ENCODE data around the gene GOLIM4.
A peak's percentile ranks its signal among the peaks of the same experiment; 100 is the strongest.
"Not testable (repeated sequence)": the region's sequence is repeated elsewhere in the genome, so short reads cannot be mapped to it uniquely, and the experiment has no call there.

GOLIM4 gene

DNA sequence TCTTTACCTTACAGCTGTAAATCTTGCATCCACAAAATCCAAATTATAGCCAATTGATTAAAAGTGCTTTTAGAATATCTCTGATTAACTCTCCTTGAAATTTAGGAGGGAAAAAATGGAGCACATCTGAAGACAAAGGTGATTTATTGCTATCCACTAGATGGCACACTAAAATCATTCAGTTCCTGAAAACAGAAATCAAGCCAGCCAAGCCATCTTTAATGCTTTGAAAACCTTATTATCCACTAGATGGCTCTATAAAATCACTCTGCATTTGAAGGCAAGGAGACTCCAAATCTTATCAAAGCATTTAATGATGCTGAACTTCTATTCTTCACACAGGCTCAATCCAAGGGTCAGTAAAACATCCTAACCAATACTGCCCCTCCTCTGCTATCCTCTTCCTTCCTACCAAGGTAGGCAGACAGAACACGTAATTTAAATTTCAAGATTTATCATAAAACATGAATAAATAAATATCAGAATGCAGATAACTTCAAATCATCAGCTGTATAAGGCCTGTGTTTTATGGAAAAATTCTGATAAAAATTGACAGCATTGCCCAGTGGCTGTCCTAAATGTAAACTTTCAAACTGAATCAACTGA lies 48.4 kb downstream of the GOLIM4 start:
- DNase-seq (ENCODE audit: low spot score), result peak; percentile 92

DNA sequence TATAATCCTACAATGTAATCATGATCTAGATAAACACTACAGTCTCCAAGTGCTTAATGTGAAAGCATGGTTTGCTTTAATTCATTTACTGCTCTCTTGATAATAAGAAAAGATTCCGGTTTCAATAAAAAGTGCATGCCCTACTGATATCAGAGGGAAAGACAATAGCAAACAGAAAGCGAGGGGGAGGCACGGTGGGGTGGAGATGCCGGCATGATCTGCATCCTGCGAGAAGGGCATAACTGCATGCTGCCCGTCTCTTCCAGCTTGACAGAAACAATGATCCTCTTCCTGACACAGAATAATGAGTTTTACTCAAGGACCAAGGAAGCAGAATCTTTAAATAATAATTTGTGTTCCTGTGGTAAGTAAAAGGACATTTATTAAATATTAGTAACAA lies 51.7 kb downstream of the GOLIM4 start:
- DNase-seq (ENCODE audit: low spot score), result no peak

DNA sequence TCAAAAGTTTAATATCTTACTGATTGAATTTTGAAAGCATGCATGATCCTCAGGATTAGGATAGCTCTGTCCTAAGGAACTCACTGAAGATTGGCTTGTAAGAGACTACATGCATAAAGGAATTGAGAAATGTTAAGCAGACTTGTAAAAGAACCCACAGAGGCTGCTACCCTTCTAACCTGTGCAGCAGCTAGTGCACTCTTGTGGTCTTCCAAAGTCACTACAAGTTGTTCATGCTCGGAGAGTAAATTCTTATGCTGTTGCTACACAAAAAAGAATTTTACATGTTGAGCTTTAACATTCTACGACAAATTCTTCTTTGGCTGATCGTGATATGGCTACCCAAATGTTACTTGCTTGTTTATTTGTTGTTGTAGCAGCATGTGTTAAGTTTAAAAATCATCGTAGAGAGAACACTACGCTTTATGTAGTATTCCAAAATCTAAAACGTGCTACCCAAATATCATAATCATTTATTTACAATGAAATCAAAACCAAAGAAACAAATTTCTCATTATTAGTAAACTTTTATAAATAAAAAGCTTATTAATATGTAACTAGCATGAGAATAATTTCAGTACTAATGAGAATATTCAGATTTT lies 55.0 kb downstream of the GOLIM4 start:
- peak; percentile 72 for DNase-seq (ENCODE audit: low spot score)

DNA sequence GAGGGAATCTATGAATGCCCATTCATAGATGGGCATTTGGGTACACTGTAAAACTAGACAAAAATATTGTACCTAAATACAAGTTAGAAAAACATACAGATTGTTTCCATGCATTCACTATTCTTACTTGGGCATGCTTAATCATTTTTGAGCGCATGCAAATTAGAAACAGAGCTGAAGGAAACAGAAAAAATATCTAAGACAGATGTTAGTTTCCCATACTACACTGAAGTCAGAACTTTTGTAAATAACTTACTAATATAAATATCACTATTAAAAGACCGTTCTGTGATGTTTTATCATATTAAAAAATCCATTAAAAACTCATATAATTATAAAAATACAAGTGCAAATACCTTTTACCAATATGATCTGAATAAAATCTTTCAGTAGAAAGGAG lies 58.7 kb downstream of the GOLIM4 start:
- DNase-seq (ENCODE audit: low spot score), result no peak

DNA sequence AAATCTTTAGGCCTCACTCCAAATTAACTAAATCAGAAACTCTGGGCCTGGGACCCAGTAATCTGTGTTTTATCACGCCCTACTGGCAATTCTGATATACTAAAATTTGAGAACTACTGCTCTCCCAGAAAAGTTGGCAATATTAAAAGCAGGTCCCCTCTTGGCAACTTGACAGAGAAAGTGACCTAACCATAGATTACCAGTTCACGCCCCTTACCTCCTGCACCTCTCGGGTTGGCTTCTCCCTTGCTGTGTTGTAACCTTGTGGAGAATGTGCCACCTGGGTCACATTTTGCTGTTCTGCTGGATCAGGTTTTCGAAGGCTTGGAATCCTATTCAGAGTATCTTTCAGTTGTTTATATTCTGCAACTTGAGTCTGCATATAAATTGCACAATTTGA lies 59.1 kb downstream of the GOLIM4 start:
- DNase-seq (ENCODE audit: low spot score), result no peak

DNA sequence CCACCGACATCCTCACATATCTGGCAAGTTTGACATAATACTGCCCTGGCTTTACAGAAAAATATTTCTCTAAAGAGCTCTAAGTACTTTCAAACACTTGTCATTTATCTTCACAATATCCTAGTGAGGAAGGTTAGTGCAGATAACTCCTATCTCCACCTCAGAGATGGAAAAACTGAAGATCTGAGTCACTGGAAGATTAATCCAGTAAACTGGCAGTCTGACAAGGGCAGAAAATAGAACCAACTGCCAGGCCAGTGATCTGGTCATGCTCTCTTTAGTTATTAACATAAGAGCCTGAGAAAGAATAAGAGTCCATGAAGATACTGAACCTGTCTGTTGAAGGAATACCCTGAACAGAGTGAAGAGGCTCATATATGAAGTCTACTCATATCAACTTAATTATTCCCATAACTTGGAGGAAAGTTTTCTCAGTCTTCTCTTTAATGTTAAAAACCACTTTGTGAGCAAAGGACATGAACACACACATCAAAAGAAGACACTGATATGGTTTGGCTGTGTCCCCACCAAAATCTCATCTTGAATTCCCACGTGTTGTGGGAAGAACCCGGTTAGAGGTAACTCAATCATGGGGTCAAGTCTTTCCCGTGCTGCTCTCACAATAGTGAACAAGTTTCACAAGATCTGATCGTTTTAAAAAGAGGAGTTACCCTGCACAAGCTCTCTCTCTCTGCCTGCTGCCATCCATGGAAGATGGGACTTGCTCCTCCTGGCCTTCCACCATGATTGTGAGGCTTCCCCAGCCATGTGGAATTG lies 61.4 kb downstream of the GOLIM4 start:
- peak; percentile 7 for DNase-seq (ENCODE audit: low spot score)

DNA sequence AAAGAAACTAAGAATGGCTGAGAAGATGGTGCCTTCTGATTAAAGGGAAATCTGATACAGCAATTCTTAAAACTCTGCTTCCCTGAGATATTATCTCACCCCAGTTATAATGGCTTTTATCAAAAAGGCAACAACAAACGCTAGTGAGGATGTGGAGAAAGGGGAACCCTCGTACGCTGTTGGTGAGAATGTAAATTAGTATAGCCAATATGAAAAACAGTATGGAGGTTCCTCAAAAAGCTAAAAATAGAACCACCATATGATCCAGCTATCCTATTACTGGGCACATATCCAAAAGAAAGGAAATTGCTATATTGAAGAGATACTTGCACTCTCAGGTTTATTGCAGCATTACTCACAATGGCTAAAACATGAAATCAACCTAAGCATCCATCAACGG lies 65.1 kb downstream of the GOLIM4 start:
- no peak for DNase-seq (ENCODE audit: low spot score)

DNA sequence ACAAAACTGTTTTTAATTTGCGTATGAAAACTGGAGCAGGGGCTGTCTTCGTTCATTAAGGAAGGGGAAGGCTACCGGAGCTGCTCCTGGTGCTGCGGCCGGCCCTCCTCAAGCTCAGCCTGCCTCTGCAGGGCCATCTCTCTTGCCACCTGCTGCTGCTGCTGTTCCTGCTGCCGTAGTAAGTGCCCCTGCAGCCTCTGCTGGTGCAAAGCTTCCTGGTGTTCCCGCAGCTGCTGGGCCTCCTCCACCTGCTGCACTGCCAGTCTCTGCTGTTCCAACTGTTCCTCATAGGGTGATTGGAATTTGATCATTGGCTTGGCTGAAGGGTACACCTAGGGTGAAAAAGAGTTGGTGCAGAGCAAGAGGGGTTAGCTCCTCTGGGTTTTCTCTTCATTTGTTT lies 66.0 kb downstream of the GOLIM4 start:
- no peak for DNase-seq (ENCODE audit: low spot score)

DNA sequence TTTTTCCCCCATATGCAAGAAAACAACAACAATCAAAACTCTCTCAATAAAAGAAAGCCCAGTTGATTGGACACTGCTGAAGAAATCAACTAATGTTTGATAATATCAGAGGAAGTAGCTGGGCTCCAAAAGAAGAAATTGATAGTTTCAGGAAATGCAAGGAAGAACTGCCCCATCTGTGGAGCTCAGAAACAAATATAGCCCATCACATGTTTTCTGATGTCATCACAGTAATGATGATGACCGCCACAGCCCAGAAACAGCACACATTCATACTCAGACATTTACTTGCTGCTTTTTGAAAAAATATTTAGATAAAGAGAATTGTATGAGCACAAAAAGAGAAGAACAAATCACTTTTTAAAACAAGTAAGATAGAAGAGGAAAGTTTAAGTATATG lies 67.6 kb downstream of the GOLIM4 start:
- no peak for DNase-seq (ENCODE audit: low spot score)

DNA sequence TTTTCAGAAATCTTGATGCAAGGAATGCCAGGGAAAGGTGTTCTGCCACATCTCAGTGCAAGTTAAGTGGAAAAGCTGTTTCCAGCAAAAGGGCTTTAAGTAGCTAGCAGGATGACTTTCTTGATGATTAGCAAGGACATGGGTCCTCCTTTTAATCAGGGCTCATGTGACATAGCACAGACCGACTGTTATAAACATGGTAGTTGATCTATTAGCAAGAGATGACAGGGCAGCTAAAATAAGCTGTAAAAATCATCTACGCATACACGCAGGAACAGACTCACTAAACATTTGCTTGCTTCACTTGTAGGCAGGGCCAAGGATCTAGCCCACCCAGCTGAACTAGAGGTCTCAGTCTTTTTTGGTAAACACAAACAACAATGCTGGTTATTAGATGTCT lies 69.0 kb downstream of the GOLIM4 start:
- no peak for DNase-seq (ENCODE audit: low spot score)

DNA sequence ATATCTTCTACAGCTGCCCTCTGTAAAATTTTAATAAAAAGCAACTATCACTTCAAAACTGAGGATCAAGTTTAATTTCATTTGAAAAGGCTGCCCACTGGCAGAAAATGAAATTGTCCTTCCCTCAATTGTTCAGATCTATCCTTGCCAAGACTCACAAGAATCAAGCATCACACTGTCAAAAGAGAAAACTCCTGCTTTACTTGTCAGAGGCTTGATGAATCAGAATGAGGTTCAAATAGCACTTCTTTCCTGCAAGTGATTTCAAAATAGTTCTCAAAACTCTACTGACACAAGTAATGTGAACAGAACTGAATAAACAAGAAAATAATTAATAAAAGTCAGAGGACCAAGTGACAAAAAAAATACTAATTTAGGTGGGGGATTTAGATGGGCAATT lies 70.6 kb downstream of the GOLIM4 start:
- DNase-seq (ENCODE audit: low spot score), result no peak

DNA sequence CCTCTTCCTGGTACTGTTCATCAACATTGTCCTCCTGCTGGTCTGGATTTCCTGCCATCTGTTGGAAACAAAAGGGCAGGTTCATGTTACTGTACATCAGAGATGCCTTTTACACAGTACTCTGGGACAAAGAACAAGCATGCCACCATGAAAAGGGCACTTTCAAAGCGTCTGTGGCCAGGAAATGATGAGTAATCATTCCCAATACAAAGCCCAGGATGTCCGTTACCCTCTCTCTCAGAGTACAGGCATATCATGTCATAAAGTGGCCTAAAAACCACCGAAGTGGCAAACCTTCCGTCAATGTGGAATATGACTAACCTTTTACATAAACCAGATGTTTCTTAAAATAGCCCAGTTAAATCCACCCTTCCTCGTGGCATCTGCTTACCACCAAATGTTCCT lies 71.2 kb downstream of the GOLIM4 start:
- DNase-seq (ENCODE audit: low spot score), result no peak

DNA sequence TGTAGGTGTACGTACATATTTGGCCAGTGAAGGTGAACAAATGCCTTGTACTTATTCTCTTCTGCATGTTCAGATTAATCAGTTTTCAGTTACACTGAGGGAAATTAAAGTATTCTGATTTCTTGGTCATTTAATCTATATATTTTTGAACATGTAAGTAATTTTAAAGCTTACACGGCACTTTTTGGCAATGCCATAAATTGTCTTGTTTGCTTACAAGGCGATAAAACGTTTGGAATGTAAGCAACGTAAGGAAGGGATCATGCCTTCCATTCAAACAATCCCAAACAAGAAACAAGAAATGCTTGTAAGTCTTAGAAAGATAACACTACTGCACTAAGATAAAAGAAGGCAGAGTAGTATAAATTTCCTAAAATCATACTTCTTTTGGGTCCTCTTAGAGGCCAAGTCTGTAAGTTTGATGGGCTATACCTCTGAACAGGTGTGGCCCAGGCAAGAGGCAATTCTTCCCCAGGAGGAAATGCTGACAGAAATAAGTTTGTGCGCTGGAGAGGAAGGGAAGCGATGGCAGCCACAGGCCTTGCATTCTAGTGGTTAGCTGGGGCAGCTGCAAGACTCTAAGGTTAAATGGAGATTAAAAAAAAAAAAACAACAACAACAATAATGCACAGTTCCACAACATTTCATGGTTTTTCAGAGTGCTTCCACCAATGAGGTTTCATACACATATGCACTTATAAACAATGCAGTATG lies 73.8 kb downstream of the GOLIM4 start:
- DNase-seq (ENCODE audit: low spot score), result no peak

DNA sequence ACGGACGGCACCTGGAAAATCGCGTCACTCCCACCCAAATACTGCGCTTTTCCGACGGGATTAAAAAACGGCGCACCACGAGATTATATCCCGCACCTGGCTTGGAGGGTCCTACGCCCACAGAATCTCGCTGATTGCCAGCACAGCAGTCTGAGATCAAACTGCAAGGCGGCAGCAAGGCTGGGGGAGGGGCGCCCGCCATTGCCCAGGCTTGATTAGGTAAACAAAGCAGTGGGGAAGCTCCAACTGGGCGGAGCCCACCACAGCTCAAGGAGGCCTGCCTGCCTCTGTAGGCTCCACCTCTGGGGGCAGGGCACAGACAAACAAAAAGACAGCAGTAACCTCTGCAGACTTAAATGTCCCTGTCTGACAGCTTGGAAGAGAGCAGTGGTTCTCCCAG lies 84.4 kb downstream of the GOLIM4 start:
- DNase-seq (ENCODE audit: low spot score), result not testable (repeated sequence)

DNA sequence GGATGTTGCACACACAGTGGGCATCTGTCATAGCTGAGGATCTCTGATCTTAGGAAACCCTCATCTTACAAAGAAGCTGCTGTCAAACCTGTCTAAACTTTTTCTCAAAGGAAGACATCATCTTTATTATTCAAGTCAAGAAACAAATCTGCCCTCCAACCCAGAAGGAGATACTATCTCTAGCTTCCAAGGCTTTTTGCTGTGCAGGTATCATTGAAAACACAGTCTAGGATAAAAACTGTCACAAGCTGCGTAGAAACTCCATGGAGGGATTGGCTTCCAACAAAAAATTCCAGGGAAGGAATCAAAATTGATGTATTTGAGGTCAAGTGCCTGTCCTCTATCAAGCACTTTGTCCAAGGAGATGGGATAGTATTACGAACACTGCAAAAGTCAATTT lies 89.1 kb downstream of the GOLIM4 start:
- no peak for DNase-seq (ENCODE audit: low spot score)

DNA sequence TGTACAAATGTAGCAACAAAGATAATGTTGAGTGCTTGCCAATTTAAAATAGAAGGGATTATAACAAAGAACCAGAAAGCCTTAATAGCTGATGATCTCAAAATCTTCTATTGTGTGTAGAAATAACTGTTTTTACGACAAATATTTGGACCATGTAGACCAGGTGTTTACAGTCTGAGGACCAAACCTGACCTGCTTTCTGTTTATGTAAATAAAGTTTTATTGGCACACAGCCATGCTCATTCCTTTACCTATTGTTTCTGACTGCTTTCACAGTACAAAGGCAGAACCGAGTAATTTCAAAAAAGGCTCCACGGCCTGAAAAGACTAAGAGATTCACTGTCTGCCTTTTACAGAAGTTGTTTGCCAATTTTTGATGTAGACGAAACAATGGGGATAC lies 91.8 kb downstream of the GOLIM4 start:
- DNase-seq (ENCODE audit: low spot score), result no peak

DNA sequence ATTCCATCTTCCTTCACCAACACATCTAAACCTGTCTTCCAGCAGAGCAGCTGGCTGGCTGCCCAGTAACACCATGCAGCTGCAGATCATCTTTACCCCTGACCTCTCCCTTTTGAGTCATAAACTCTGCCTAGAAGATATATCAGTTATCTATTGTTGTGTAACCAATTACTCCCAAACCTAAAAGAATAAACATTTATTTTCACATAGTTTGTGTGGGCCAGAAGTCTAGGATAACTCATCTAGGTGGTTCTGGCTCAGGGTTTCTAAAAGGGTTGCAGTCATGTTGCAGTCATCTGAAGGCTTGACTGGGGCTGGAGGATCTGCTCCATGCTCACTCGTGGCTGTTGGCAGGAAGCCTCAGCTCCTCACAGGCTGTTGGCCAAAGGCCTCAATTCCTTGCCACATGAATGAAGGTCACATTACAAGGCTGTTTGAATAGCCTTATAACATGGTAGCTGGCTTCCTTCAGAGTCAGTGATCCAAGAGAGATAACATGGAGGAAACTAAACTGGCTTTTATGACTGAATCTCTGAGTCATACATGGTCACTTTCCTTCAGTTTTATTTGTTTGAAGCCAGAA lies 92.8 kb downstream of the GOLIM4 start:
- peak; percentile 57 for DNase-seq (ENCODE audit: low spot score)

DNA sequence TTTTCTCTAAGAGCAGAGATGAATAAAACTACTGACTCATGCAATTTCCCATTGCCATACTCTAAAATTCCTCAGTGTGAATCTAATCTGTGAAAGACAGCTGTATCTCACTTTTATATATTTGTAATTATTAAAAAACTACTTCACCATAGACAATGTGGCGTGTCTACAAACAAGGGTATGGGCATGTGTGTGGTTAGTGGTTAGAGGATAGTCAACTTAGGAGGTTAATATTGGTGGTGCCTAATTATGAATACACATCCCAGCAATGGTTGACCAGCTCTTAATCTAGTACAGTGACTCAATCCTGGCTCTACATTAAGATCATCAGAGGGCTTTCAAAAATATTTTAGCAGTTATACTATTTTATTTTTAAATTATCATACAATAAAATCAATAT lies 94.5 kb downstream of the GOLIM4 start:
- DNase-seq (ENCODE audit: low spot score), result no peak

DNA sequence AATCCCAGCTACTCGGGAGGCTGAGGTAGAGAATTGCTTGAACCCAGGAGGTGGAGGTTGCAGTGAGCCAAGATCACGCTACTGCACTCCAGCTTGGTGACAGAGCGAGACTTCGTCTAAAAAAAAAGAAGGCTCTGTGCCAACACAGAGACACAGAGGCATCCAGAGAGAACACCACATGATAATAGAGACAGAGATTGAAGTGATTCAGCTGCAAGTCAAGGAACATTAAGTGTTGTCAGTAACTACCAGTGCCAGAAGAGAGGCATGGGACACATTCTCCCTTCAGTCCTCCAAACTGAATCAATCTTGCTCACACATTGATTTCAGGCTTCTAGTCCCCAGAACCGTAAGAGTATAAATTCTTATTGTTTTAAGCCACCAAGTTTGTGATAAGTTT lies 97.5 kb downstream of the GOLIM4 start:
- DNase-seq (ENCODE audit: low spot score), result no peak

DNA sequence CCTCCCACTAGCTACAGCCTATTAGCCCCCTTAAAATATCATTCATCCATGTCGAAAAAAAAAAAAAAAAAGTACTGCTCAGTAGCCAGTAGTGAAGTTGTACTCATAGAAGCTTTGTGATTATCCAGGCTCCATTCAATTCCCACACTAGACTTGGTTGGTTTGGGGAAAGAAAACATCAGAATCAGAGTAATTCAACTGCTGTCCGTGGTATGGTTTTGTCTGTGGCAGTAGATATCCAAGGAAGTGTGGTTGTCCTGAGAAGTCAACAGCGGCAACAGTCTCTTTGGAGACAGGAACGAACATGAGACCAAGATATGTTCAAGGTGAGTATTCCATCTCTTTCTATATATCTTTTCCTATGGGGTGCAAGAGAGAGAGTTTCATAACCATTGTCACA lies 99.2 kb downstream of the GOLIM4 start:
- no peak for DNase-seq (ENCODE audit: low spot score)

DNA sequence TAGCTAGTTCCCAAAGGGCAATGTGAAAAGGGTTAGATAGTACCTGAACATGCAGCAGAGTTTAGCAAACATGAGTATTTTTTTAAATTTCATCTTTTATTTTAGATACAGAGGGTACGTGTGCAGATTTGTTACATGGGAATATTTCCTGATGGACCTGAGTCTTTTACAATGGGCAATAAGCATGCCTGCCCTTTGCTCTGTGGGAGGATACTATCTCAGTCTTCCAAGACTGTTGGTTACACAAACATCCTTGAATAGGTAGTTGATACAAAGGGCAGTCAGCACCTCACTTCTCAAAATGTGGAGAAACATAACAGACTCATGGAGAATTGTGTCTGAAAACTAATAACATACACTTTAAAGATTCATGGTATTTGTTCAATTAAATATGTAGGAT lies 103.3 kb downstream of the GOLIM4 start:
- no peak for DNase-seq (ENCODE audit: low spot score)

DNA sequence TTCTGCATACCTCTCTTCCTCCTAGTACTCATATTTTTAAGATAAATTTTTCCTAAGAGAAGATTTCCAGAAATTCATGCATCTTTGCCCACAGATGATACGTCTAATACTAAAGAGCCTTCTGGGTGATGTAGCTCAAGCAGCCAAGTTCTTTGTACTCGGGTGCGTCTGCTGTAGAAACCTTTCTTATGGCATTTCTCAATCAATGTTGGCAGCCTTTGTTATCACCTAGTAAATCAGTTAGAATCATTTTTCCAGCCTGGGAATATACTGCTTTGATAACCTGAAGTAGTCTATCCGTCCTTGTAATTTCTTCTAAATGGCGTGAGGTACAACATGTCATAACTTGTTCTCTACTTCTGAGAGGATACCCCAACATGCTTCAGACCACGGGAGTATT lies 104.5 kb downstream of the GOLIM4 start:
- DNase-seq (ENCODE audit: low spot score), result no peak

DNA sequence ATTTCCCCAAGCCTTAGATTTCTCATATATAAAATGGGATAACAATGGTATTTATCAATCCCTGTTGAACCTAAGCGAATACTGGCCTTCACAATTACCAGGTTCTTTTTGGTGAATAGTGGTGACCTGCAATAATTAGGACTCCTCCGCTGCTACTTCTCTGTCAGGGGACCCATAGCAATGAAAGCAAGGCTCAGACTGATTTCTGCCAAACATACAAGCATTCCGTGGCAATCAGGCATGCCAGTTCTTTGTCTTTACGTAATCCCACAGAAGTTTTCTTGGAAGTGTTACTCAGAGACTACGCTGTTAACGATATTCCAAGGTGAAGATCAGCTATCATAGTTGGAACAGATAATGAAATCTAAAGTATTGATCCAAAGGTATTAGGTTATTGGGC lies 105.7 kb downstream of the GOLIM4 start:
- DNase-seq (ENCODE audit: low spot score), result no peak

Measured in RKO (cell line).